ENCODE data around the gene AP3B2. TPM values are rescaled to one million over a fixed set of nuclear protein-coding genes. Genes with fewer than 3 reads are reported as not detected.

The AP3B2 gene
- total and polyA plus RNA-seq, 2 donors (not counting 3 experiments of a cell fraction or from before 2014, with no cell fraction given), result not detected

GRCh38 chr15:82651708-82652107 lies 58.0 kb downstream of the AP3B2 start:
- no peaks in the 10 kb centered on the region for H3K9me1 ChIP-seq (replicated peaks; ENCODE audit: control insufficient read depth, extremely low read depth, insufficient read depth, low read length)
- H2AFZ ChIP-seq (ENCODE audit: low read depth, low read length), result no peak overlapping the region
- DNase-seq (ENCODE audit: low read depth, low spot score) (no peak), FAIRE-seq (no peak)
- H3K4me3 ChIP-seq (replicated peaks in 1 of 3; ENCODE audit: insufficient read depth in 1 of 3, low read depth in 1 of 3, low read length in 3 of 3), result no peak overlapping the region
- no peak overlapping the region for H3K9ac ChIP-seq (replicated peaks; ENCODE audit: extremely low read depth, insufficient read depth, low read length)
- no peaks in the 10 kb centered on the region for H3K9me3 ChIP-seq (replicated peaks; ENCODE audit: control insufficient read depth, insufficient read depth, low read length)
- H3K4me2 ChIP-seq (ENCODE audit: insufficient read depth, low read length), result no peak overlapping the region
- intact Hi-C loops (cut with micrococcal nuclease), result no loop called here
- ChIA-PET CTCF (no interaction called here), POLR2A (no interaction called here)
- no peaks in the 10 kb centered on the region for H4K20me1 ChIP-seq (replicated peaks; ENCODE audit: control insufficient read depth, extremely low read depth, insufficient read depth, low read length)
- no TSS peak for BruUV-seq (replicated peaks)
- dilution Hi-C loops (cut with MboI; ENCODE audit: extremely low pct_ligation_motif_present, low sequenced_read_pairs), result no loop called here
- TF ChIP-seq JUN (IDR thresholded peaks at IDR 0.05; ENCODE audit: borderline replicate concordance, insufficient read depth, insufficient read length, low read depth) (no peak), EZH2 (IDR thresholded peaks at IDR 0.05; ENCODE audit: borderline replicate concordance, low read depth, low read length, severe bottlenecking) (no peak), POLR2AphosphoS5 (IDR thresholded peaks at IDR 0.05; ENCODE audit: insufficient read depth, low read depth, low read length) (no peak), POLR2A (IDR thresholded peaks at IDR 0.05; ENCODE audit: low read depth, low read length) (no peak), MYC (IDR thresholded peaks at IDR 0.05; ENCODE audit: low read depth, low read length) (no peak), CTCF (IDR thresholded peaks at IDR 0.05; ENCODE audit: extremely low read depth in 1 of 2, insufficient read depth in 1 of 2, low read depth in 1 of 2, low read length in 2 of 2) (no peak), FOS (IDR thresholded peaks at IDR 0.05; ENCODE audit: borderline replicate concordance, insufficient read depth, low read length) (no peak), GATA2 (IDR thresholded peaks at IDR 0.05; ENCODE audit: insufficient read depth, insufficient read length, low read depth, low read length) (no peak)
- TF ChIP-seq, protein P1, sequence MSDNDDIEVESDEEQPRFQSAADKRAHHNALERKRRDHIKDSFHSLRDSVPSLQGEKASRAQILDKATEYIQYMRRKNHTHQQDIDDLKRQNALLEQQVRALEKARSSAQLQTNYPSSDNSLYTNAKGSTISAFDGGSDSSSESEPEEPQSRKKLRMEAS (IDR thresholded peaks at IDR 0.05; ENCODE audit: insufficient read depth, insufficient read length), result no peak
- no peaks in the 10 kb centered on the region for H3K36me3 ChIP-seq (ENCODE audit: control insufficient read depth in 2 of 2, extremely low read depth in 1 of 2, insufficient read depth in 2 of 2, low read length in 2 of 2)
- H3K27me3 ChIP-seq (ENCODE audit: control insufficient read depth in 2 of 2, insufficient read depth in 2 of 2, low read length in 2 of 2), result peaks cover 18 to 33% of the 10 kb centered on the region in 2 experiments
- no peaks in the 10 kb centered on the region for H3K4me1 ChIP-seq (ENCODE audit: control insufficient read depth, extremely low read depth, insufficient read depth, low read length)
- H3K79me2 ChIP-seq (ENCODE audit: control insufficient read depth, insufficient read depth, low read length), result no peaks in the 10 kb centered on the region
- H3K27ac ChIP-seq (ENCODE audit: insufficient read depth, low read depth, low read length), result no peak overlapping the region
